EH (cell line): ENCODE measurements around the gene SFI1.
"Not testable (repeated sequence)": the region's sequence is repeated elsewhere in the genome, so short reads cannot be mapped to it uniquely, and the experiment has no call there.

Experiments used
- DNase-seq: peaks from one replicate; pipeline ENCODE4 v3.0.0-alpha.2; 2015; ENCODE audit warnings: low read depth

The SFI1 gene

GRCh38 chr22:31491218-31491962 is 4.9 kb upstream of the SFI1 start:
- DNase-seq: no peak

GRCh38 chr22:31492151-31492550 is 4.2 kb upstream of the SFI1 start:
- no peak for DNase-seq

- DNase-seq: not testable (repeated sequence)
Observed at GRCh38 chr22:31493355-31493754, 3.0 kb upstream of the SFI1 start.

GRCh38 chr22:31495343-31495742 is 993 bp upstream of the SFI1 start:
- DNase-seq: no peak

- DNase-seq: peak; percentile 38
Observed at GRCh38 chr22:31496735-31497146, 405 bp downstream of the SFI1 start.

GRCh38 chr22:31497148-31497938 is 1.0 kb downstream of the SFI1 start:
- no peak for DNase-seq

- DNase-seq: no peak
Observed at GRCh38 chr22:31501738-31502137, 5.4 kb downstream of the SFI1 start.

GRCh38 chr22:31503211-31503964 is 7.1 kb downstream of the SFI1 start:
- DNase-seq: no peak

GRCh38 chr22:31504282-31504681 is 7.9 kb downstream of the SFI1 start:
- peak; percentile 53 for DNase-seq

- not testable (repeated sequence) for DNase-seq
Observed at GRCh38 chr22:31507517-31507916, 11.2 kb downstream of the SFI1 start.

GRCh38 chr22:31508536-31508935 is 12.2 kb downstream of the SFI1 start:
- no peak for DNase-seq

GRCh38 chr22:31509061-31509762 is 12.9 kb downstream of the SFI1 start:
- no peak for DNase-seq

GRCh38 chr22:31520051-31520450 is 23.7 kb downstream of the SFI1 start:
- no peak for DNase-seq

GRCh38 chr22:31524132-31524531 is 27.8 kb downstream of the SFI1 start:
- DNase-seq: not testable (repeated sequence)

GRCh38 chr22:31526270-31526669 is 29.9 kb downstream of the SFI1 start:
- no peak for DNase-seq

GRCh38 chr22:31530823-31531195 is 34.5 kb downstream of the SFI1 start:
- DNase-seq: no peak

GRCh38 chr22:31532060-31532459 is 35.7 kb downstream of the SFI1 start:
- DNase-seq: peak; percentile 57

- no peak for DNase-seq
Observed at GRCh38 chr22:31533374-31533773, 37.0 kb downstream of the SFI1 start.

- no peak for DNase-seq
Observed at GRCh38 chr22:31537019-31537535, 40.7 kb downstream of the SFI1 start.

GRCh38 chr22:31538815-31539214 is 42.5 kb downstream of the SFI1 start:
- no peak for DNase-seq

- DNase-seq: not testable (repeated sequence)
Observed at GRCh38 chr22:31540166-31540565, 43.8 kb downstream of the SFI1 start.

GRCh38 chr22:31540966-31541365 is 44.6 kb downstream of the SFI1 start:
- DNase-seq: no peak
